IMR-90 (cell line): ENCODE results near the gene FSTL3. TPM values are rescaled to one million over a fixed set of nuclear protein-coding genes. Genes with fewer than 3 reads are reported as not detected.

Experiments used
- ATAC-seq: fragments of 200-7000 bp; cut with Tn5 transposase; 2 replicates; pipeline ENCODE4 v1.9.1; 2020; ENCODE audit warnings: low read depth, mild to moderate bottlenecking, moderate library complexity
- BruUV-seq: library from RNA; stranded (reverse); fragments of 400-500 nt; replicated peaks from 2 replicates; lab custom pipeline; 2021; lab: Mats Ljungman, UMichigan
- CTCF ChIA-PET: fragments of 300-600 bp; formaldehyde crosslinking; extraction: SDS; loops from one replicate; lab custom pipeline; 2021; ENCODE audit warnings: antibody characterized with exemption; lab: Yijun Ruan, JAX
- POLR2A ChIA-PET: fragments of 300-600 bp; sonication (Branson Sonifier 250); formaldehyde crosslinking; loops from one replicate; lab custom pipeline; 2022; ENCODE audit warnings: antibody characterized with exemption; ENCODE audit not compliant: unreplicated experiment; lab: Charles Lee
- DNase-seq: peaks from one replicate; pipeline ENCODE4 v3.0.0; 2013
- H2AFZ ChIP-seq: replicated peaks from 2 replicates; pipeline ENCODE3; 2013; ENCODE audit warnings: low read length, mild to moderate bottlenecking; ENCODE audit not compliant: poor library complexity
- H2AK5ac ChIP-seq: 2 replicates; pipeline ENCODE4 v1.6.1; 2013; ENCODE audit warnings: low read depth, low read length, inconsistent platforms
- H2AK9ac ChIP-seq: replicated peaks from 2 replicates; pipeline ENCODE3; 2013; ENCODE audit warnings: mild to moderate bottlenecking, low read depth, low read length, moderate library complexity; ENCODE audit not compliant: poor library complexity
- H2BK120ac ChIP-seq: 2 replicates; pipeline ENCODE4 v1.6.1; 2013; ENCODE audit warnings: low read depth, low read length, inconsistent platforms
- H2BK15ac ChIP-seq: 3 replicates; pipeline ENCODE4 v1.6.1; 2013; ENCODE audit warnings: low read depth, low read length, inconsistent platforms
- H2BK20ac ChIP-seq: 2 replicates; pipeline ENCODE4 v1.6.1; 2013; ENCODE audit warnings: low read depth, mild to moderate bottlenecking, inconsistent platforms, low read length, moderate library complexity
- H2BK5ac ChIP-seq: 2 replicates; pipeline ENCODE4 v1.6.1; 2013; ENCODE audit warnings: mild to moderate bottlenecking, low read depth, low read length, inconsistent platforms; ENCODE audit not compliant: poor library complexity, severe bottlenecking
- H3K14ac ChIP-seq: replicated peaks from 2 replicates; pipeline ENCODE4 v1.6.1; 2013; ENCODE audit warnings: low read depth, low read length, inconsistent platforms
- H3K18ac ChIP-seq: 2 replicates; pipeline ENCODE4 v1.6.1; 2013; ENCODE audit warnings: low read depth, low read length, control low read depth
- H3K23ac ChIP-seq: 2 replicates; pipeline ENCODE4 v1.6.1; 2013; ENCODE audit warnings: low read depth, low read length, inconsistent platforms
- H3K27ac ChIP-seq: 2 replicates; pipeline ENCODE4 v1.5.1; 2013; ENCODE audit warnings: mild to moderate bottlenecking, control low read depth, low read length; ENCODE audit not compliant: insufficient read depth
- H3K27me3 ChIP-seq: 2 replicates; pipeline ENCODE4 v1.6.1; 2013; ENCODE audit warnings: low read length; ENCODE audit not compliant: control insufficient read depth, insufficient read depth
- H3K36me3 ChIP-seq: 2 replicates; pipeline ENCODE4 v1.6.1; 2013; ENCODE audit warnings: low read length, mixed read lengths; ENCODE audit not compliant: control insufficient read depth, insufficient read depth
- H3K4ac ChIP-seq: 2 replicates; pipeline ENCODE4 v1.6.1; 2013; ENCODE audit warnings: low read depth, low read length, inconsistent platforms
- H3K4me1 ChIP-seq: 2 replicates; pipeline ENCODE4 v1.6.1; 2013; ENCODE audit warnings: low read length, mixed read lengths; ENCODE audit not compliant: control insufficient read depth, insufficient read depth
- H3K4me2 ChIP-seq: 2 replicates; pipeline ENCODE4 v1.6.1; 2013; ENCODE audit warnings: low read depth, mild to moderate bottlenecking, control low read depth, low read length, moderate library complexity
- H3K4me3 ChIP-seq: 2 replicates; pipeline ENCODE4 v1.5.1; 2013; ENCODE audit warnings: low read depth, mild to moderate bottlenecking, control low read depth, low read length, moderate library complexity; ENCODE audit not compliant: insufficient read depth
- H3K56ac ChIP-seq: 2 replicates; pipeline ENCODE4 v1.6.1; 2013; ENCODE audit warnings: low read length, inconsistent platforms; ENCODE audit not compliant: insufficient read depth; ENCODE audit errors: extremely low read depth
- H3K79me1 ChIP-seq, 2 experiments: 2 replicates each; pipeline ENCODE4 v1.6.1; 2013; ENCODE audit warnings: low read length in 2 of 2, inconsistent platforms in 1 of 2, low read depth in 1 of 2
- H3K9ac ChIP-seq: 2 replicates; pipeline ENCODE4 v1.6.1; 2013; ENCODE audit warnings: low read depth, low read length, control low read depth
- H3K9me1 ChIP-seq: 2 replicates; pipeline ENCODE4 v1.6.1; 2013; ENCODE audit warnings: low read length, inconsistent platforms; ENCODE audit not compliant: insufficient read depth
- H3K9me3 ChIP-seq: 2 replicates; pipeline ENCODE4 v1.6.1; 2013; ENCODE audit warnings: low read length; ENCODE audit not compliant: control insufficient read depth, insufficient read depth
- H4K20me1 ChIP-seq: 2 replicates; pipeline ENCODE4 v1.6.1; 2013; ENCODE audit warnings: low read length, inconsistent platforms; ENCODE audit not compliant: insufficient read depth
- H4K5ac ChIP-seq: 2 replicates; pipeline ENCODE4 v1.6.1; 2013; ENCODE audit warnings: mild to moderate bottlenecking, low read depth, low read length, control low read depth
- H4K8ac ChIP-seq, 2 experiments: 2 replicates each; pipeline ENCODE4 v1.6.1; 2013; ENCODE audit warnings: low read depth in 2 of 2, low read length in 2 of 2, control low read depth in 1 of 2, inconsistent platforms in 1 of 2
- H4K91ac ChIP-seq: 2 replicates; pipeline ENCODE4 v1.6.1; 2013; ENCODE audit warnings: low read depth, low read length, inconsistent platforms; ENCODE audit not compliant: insufficient read depth
- BHLHE40 ChIP-seq: fragments of 150-350 bp; IDR thresholded peaks from 2 replicates; pipeline ENCODE4 v1.6.1; 2016; ENCODE audit warnings: mild to moderate bottlenecking, low read depth, low read length
- CEBPB ChIP-seq: IDR thresholded peaks from 2 replicates; pipeline ENCODE4 v1.6.1; 2012; ENCODE audit warnings: low read depth, low read length, improper control_type of control experiment
- CHD1 ChIP-seq: IDR thresholded peaks from 2 replicates; pipeline ENCODE4 v1.6.1; 2012; ENCODE audit warnings: low read depth, low read length, improper control_type of control experiment
- FOS ChIP-seq: fragments of 150-350 bp; IDR thresholded peaks from 2 replicates; pipeline ENCODE4 v1.6.1; 2016; ENCODE audit warnings: low read depth, low read length
- MAFK ChIP-seq: IDR thresholded peaks from 2 replicates; pipeline ENCODE4 v1.6.1; 2012; ENCODE audit warnings: low read depth, low read length, improper control_type of control experiment
- MAZ ChIP-seq: IDR thresholded peaks from 2 replicates; pipeline ENCODE4 v1.6.1; 2012; ENCODE audit warnings: low read depth, mild to moderate bottlenecking, low read length, improper control_type of control experiment, moderate library complexity, borderline replicate concordance
- MXI1 ChIP-seq: IDR thresholded peaks from 2 replicates; pipeline ENCODE4 v1.6.1; 2012; ENCODE audit warnings: low read depth, mild to moderate bottlenecking, low read length, moderate library complexity, borderline replicate concordance
- NFE2L2 ChIP-seq: fragments of 150-350 bp; IDR thresholded peaks from 2 replicates; pipeline ENCODE4 v1.6.1; 2016; ENCODE audit warnings: low read depth, mild to moderate bottlenecking, low read length
- POLR2A ChIP-seq: IDR thresholded peaks from 2 replicates; pipeline ENCODE4 v1.6.1; 2012; ENCODE audit warnings: mild to moderate bottlenecking, low read depth, low read length
- RAD21 ChIP-seq: IDR thresholded peaks from 2 replicates; pipeline ENCODE4 v1.6.1; 2012; ENCODE audit warnings: low read length, improper control_type of control experiment
- RCOR1 ChIP-seq: IDR thresholded peaks from 2 replicates; pipeline ENCODE4 v1.6.1; 2012; ENCODE audit warnings: mild to moderate bottlenecking, low read length, improper control_type of control experiment; ENCODE audit not compliant: insufficient replicate concordance
- RFX5 ChIP-seq: IDR thresholded peaks from 2 replicates; pipeline ENCODE4 v1.8.0; 2012; ENCODE audit warnings: low read depth, mild to moderate bottlenecking, low read length, moderate library complexity
- SMC3 ChIP-seq: fragments of 150-350 bp; IDR thresholded peaks from 2 replicates; pipeline ENCODE4 v1.6.1; 2016; ENCODE audit warnings: low read depth, mild to moderate bottlenecking, antibody characterized with exemption, low read length, moderate library complexity
- WGBS, 2 experiments: methylation state at CpG; one replicate each; pipeline versions ENCODE4 v1.1.5 to v1.1.7; 2013; ENCODE audit warnings: missing lambda C conversion rate in 2 of 2; ENCODE audit not compliant: insufficient read length in 1 of 2; ENCODE audit errors: extremely low coverage in 2 of 2; 5-methylcytosine and 5-hydroxymethylcytosine counted together
- dilution Hi-C: fragments of 300-500 bp; cut with HindIII; formaldehyde crosslinking; loops from one replicate; pipeline ENCODE4 v1.14.3; 2018; ENCODE audit warnings: low sequenced_read_pairs; ENCODE audit not compliant: unreplicated experiment
- in situ Hi-C: fragments of 300-500 bp; cut with MboI; formaldehyde crosslinking; loops from 3 replicates; pipeline ENCODE4 v1.14.3; 2019; ENCODE audit warnings: low sequenced_read_pairs, inconsistent platforms, mixed read lengths
- intact Hi-C: fragments of 100-400 bp; cut with micrococcal nuclease; formaldehyde crosslinking; loops from 2 replicates; pipeline ENCODE4 v1.10.0; 2022
- polyA plus RNA-seq, 3 experiments: library from polyadenylated mRNA; depleted of rRNA; stranded (reverse); fragments of >200 nt; gene quantifications; 2 replicates each; pipeline ENCODE4 v1.2.3, GENCODE V29; 2012; ENCODE audit warnings: low replicate concordance in 1 of 3
- total RNA-seq: library from RNA; depleted of rRNA; stranded (reverse); fragments of >200 nt; gene quantifications from 2 replicates; pipeline ENCODE4 v1.2.3, GENCODE V29; 2012
- TF ChIP-seq, protein P1 (sequence below): fragments of 150-350 bp; IDR thresholded peaks from 2 replicates; pipeline ENCODE4 v1.6.1; 2016; ENCODE audit warnings: low read depth, mild to moderate bottlenecking, low read length, moderate library complexity, borderline replicate concordance
- TF ChIP-seq, protein P2 (sequence below): conservative IDR thresholded peaks from 2 replicates; pipeline ENCODE4 v1.5.1; 2012; ENCODE audit warnings: mild to moderate bottlenecking, low read depth, low read length, improper control_type of control experiment
- TF ChIP-seq, protein P3 (sequence below): fragments of 150-350 bp; IDR thresholded peaks from 2 replicates; pipeline ENCODE4 v1.6.1; 2017; ENCODE audit warnings: mild to moderate bottlenecking, antibody characterized with exemption, low read length, low read depth

FSTL3 gene
- total and polyA plus RNA-seq, 2 of the 4 experiments (the other 2 are of a cell fraction): 32.3 to 76.9 TPM

DNA sequence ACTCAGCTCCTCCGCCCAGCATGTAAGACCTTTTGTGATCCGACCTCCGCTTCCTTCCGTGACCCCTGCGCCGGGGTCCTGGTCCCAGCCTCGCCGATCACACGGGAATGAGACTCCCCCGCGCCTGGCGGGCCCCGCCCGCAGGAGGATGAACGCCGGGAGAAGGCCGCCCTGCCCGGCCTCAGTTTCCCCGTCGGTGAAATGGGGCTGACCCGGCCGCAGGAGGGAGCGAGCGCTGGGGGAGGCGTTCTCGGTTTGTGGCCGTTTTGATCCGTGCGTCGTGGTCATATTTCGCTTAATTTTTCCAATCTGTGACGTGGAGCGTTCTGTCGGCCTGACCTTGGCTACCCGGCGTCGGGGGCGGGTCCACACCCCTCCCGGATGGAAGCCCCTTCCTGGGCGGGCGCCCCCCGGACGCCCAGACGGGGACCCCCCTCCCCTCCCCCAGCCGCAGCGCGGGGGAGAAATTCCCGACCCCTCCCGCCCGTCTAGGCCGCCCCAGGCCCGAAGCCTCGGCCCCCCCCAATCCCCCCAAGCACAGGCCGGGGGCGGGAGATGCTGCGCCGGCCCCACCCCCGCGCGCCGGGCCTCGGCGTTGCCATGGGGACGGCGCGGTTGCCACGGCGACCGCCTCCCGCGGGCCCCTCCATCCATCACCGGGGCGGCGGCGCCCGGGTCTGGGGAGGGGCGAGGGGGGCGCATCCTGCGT, 43.6 kb downstream of the FSTL3 start:
- in situ Hi-C loops (no loop called here), dilution Hi-C loops (no loop called here), intact Hi-C loops (no loop called here)
- no peak overlapping the region for H2BK5ac ChIP-seq
- peaks cover 2% of the 10 kb centered on the region; the same call in 1 of the 2 replicates for H3K27me3 ChIP-seq
- peaks cover 4% of the 10 kb centered on the region; the same call in 1 of the 2 replicates for H3K4me1 ChIP-seq
- H3K14ac ChIP-seq: no peak overlapping the region
- BruUV-seq: no TSS peak
- peaks cover 8% of the 10 kb centered on the region; the same call in 1 of the 2 replicates for H3K36me3 ChIP-seq
- peaks cover 3% of the 10 kb centered on the region for H4K20me1 ChIP-seq
- H2AFZ ChIP-seq: no peak overlapping the region
- H3K27ac ChIP-seq: no peak overlapping the region
- no peak overlapping the region for H3K9ac ChIP-seq
- no peak overlapping the region for H2BK15ac ChIP-seq
- H4K5ac ChIP-seq: no peak overlapping the region
- H3K56ac ChIP-seq: no peak overlapping the region
- H4K91ac ChIP-seq: no peak overlapping the region
- H2BK120ac ChIP-seq: no peak overlapping the region
- no peak overlapping the region; the same call in 1 of the 2 replicates for H3K4me2 ChIP-seq
- H3K9me3 ChIP-seq: peaks cover 7% of the 10 kb centered on the region
- no peaks in the 10 kb centered on the region for H3K9me1 ChIP-seq
- no peak overlapping the region for H2AK9ac ChIP-seq
- H3K4ac ChIP-seq: no peak overlapping the region
- no peak overlapping the region for H3K18ac ChIP-seq
- H2AK5ac ChIP-seq: no peak overlapping the region
- no peak overlapping the region for H2BK20ac ChIP-seq
- H4K8ac ChIP-seq: no peak overlapping the region
- ChIA-PET POLR2A (no interaction called here), CTCF (no interaction called here)
- WGBS, 2 experiments: 31% methylated on average over 14 of the region's 79 CpGs; no CpG with 5 or more reads in 1 of the 2 experiments
- no peak overlapping the region for H3K23ac ChIP-seq
- H3K4me3 ChIP-seq: no peak overlapping the region
- H3K79me1 ChIP-seq: no peaks in the 10 kb centered on the region; a peak in 1 of 4 replicates
- no peak for DNase-seq
- no peak for ATAC-seq
- TF ChIP-seq MAFK (no peak), MAZ (no peak), CHD1 (no peak), CEBPB (no peak), SMC3 (no peak), FOS (no peak), BHLHE40 (no peak), NFE2L2 (no peak), MXI1 (no peak), RCOR1 (no peak), RAD21 (no peak), RFX5 (no peak), POLR2A (no peak)
- TF ChIP-seq, protein P1, sequence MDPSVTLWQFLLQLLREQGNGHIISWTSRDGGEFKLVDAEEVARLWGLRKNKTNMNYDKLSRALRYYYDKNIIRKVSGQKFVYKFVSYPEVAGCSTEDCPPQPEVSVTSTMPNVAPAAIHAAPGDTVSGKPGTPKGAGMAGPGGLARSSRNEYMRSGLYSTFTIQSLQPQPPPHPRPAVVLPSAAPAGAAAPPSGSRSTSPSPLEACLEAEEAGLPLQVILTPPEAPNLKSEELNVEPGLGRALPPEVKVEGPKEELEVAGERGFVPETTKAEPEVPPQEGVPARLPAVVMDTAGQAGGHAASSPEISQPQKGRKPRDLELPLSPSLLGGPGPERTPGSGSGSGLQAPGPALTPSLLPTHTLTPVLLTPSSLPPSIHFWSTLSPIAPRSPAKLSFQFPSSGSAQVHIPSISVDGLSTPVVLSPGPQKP: no peak
- TF ChIP-seq, protein P2, sequence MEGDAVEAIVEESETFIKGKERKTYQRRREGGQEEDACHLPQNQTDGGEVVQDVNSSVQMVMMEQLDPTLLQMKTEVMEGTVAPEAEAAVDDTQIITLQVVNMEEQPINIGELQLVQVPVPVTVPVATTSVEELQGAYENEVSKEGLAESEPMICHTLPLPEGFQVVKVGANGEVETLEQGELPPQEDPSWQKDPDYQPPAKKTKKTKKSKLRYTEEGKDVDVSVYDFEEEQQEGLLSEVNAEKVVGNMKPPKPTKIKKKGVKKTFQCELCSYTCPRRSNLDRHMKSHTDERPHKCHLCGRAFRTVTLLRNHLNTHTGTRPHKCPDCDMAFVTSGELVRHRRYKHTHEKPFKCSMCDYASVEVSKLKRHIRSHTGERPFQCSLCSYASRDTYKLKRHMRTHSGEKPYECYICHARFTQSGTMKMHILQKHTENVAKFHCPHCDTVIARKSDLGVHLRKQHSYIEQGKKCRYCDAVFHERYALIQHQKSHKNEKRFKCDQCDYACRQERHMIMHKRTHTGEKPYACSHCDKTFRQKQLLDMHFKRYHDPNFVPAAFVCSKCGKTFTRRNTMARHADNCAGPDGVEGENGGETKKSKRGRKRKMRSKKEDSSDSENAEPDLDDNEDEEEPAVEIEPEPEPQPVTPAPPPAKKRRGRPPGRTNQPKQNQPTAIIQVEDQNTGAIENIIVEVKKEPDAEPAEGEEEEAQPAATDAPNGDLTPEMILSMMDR: no peak
- TF ChIP-seq, protein P3, sequence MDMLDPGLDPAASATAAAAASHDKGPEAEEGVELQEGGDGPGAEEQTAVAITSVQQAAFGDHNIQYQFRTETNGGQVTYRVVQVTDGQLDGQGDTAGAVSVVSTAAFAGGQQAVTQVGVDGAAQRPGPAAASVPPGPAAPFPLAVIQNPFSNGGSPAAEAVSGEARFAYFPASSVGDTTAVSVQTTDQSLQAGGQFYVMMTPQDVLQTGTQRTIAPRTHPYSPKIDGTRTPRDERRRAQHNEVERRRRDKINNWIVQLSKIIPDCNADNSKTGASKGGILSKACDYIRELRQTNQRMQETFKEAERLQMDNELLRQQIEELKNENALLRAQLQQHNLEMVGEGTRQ: no peak
